GM12878 (cell line): ENCODE results near the gene MTHFS.

Source experiments
- CREM ChIP-seq: IDR thresholded peaks from 2 replicates; pipeline ENCODE4 v1.6.1; 2014; ENCODE audit warnings: antibody characterized with exemption, low read depth
- MXI1 ChIP-seq: fragments of 150-350 bp; IDR thresholded peaks from 2 replicates; pipeline ENCODE4 v1.6.1; 2011; ENCODE audit warnings: low read depth, mild to moderate bottlenecking, inconsistent platforms, low read length, improper control_type of control experiment
- POLR2A ChIP-seq: IDR thresholded peaks from 2 replicates; pipeline ENCODE4 v1.6.1; 2011; ENCODE audit warnings: low read depth, mild to moderate bottlenecking, low read length
- RFX5 ChIP-seq: IDR thresholded peaks from 2 replicates; pipeline ENCODE4 v1.6.1; 2011; ENCODE audit warnings: low read depth, low read length, improper control_type of control experiment
- TAF1 ChIP-seq: IDR thresholded peaks from 2 replicates; pipeline ENCODE4 v1.6.1; 2011; ENCODE audit warnings: mild to moderate bottlenecking, low read depth, low read length, borderline replicate concordance
- ZNF24 ChIP-seq: fragments of 450-650 bp; IDR thresholded peaks from 2 replicates; pipeline ENCODE4 v1.6.1; 2017; ENCODE audit warnings: antibody characterized with exemption, mild to moderate bottlenecking

DNA sequence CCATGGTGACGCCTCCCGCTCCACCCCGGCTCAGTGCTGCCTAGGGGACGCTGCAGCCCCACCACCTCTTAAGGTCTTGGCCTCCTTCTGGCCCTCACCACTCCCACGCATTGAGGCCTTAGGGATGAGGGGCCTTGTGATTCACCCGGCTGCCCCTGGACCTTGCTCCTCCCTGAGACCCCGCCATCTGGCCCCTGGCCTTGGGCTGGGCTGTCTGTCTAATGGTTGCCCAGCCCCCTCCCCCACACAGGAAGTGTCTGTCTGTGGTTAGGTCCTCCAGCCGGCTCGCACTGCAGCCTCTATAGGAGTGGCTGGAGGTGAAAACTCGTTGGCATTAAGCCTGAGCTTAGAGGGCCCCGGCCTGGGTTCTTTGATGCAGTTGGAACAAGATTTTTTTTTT, 21.5 kb upstream of the MTHFS start:
- TF ChIP-seq CREM (no peak), POLR2A (peak; percentile 59), TAF1 (no peak), MXI1 (no peak), RFX5 (no peak), ZNF24 (no peak)
